Fibroblast of lung (primary cell): ENCODE data around the gene TRIB2. TPM values are rescaled to one million over a fixed set of nuclear protein-coding genes. Genes with fewer than 3 reads are reported as not detected.

ENCODE experiments used
- DNase-seq, 2 donors: peaks; one replicate each; pipeline versions ENCODE4 v3.0.0 to v3.0.0-alpha.2; 2010; ENCODE audit warnings: low read depth in 2 of 2
- H2AFZ ChIP-seq: 2 replicates; pipeline ENCODE4 v1.5.1; 2012; ENCODE audit warnings: low read length, control low read depth, inconsistent platforms
- H3K27ac ChIP-seq: 2 replicates; pipeline ENCODE4 v1.5.1; 2011; ENCODE audit warnings: low read length, control low read depth; ENCODE audit not compliant: insufficient read depth
- H3K27me3 ChIP-seq: 2 replicates; pipeline ENCODE4 v1.5.1; 2011; ENCODE audit warnings: mild to moderate bottlenecking, low read length; ENCODE audit not compliant: control insufficient read depth, insufficient read depth
- H3K36me3 ChIP-seq: 2 replicates; pipeline ENCODE4 v1.5.1; 2011; ENCODE audit warnings: low read length; ENCODE audit not compliant: control insufficient read depth, insufficient read depth
- H3K4me1 ChIP-seq: 2 replicates; pipeline ENCODE4 v1.5.1; 2011; ENCODE audit warnings: low read length; ENCODE audit not compliant: control insufficient read depth, insufficient read depth; ENCODE audit errors: extremely low read depth
- H3K4me2 ChIP-seq: 2 replicates; pipeline ENCODE4 v1.5.1; 2011; ENCODE audit warnings: low read length, control low read depth; ENCODE audit not compliant: insufficient read depth; ENCODE audit errors: extremely low read depth
- H3K4me3 ChIP-seq, 4 experiments: fragments of 200-600 bp in 1 of 4; sonication (generic) in 1 of 4; replicated peaks in 1 of 4; 2 replicates each; pipeline ENCODE4 v1.5.1; 2011 to 2016; ENCODE audit warnings: low read length in 4 of 4, low read depth in 3 of 4, mild to moderate bottlenecking in 3 of 4, control low read depth in 2 of 4, inconsistent platforms in 1 of 4, mixed read lengths in 1 of 4; ENCODE audit not compliant: insufficient read depth in 1 of 4; ENCODE audit errors: control extremely low read depth in 1 of 4
- H3K79me2 ChIP-seq: 2 replicates; pipeline ENCODE4 v1.5.1; 2012; ENCODE audit warnings: mild to moderate bottlenecking, low read length, inconsistent platforms; ENCODE audit not compliant: control insufficient read depth, insufficient read depth
- H3K9ac ChIP-seq: 2 replicates; pipeline ENCODE4 v1.5.1; 2011; ENCODE audit warnings: mild to moderate bottlenecking, low read length, control low read depth; ENCODE audit not compliant: insufficient read depth
- H3K9me3 ChIP-seq: 2 replicates; pipeline ENCODE4 v1.5.1; 2012; ENCODE audit warnings: low read depth, low read length; ENCODE audit not compliant: control insufficient read depth, insufficient read depth
- H4K20me1 ChIP-seq: 2 replicates; pipeline ENCODE4 v1.5.1; 2011; ENCODE audit warnings: low read length; ENCODE audit not compliant: control insufficient read depth, insufficient read depth; ENCODE audit errors: extremely low read depth
- EZH2 ChIP-seq: IDR thresholded peaks from 2 replicates; pipeline ENCODE4 v1.5.1; 2012; ENCODE audit warnings: low read length, control low read depth, mild to moderate bottlenecking; ENCODE audit errors: missing control alignments
- polyA plus RNA-seq, 2 donors: library from polyadenylated mRNA; depleted of rRNA in 1 of 2; stranded (reverse) in 1 of 2; unstranded in 1 of 2; fragments of >200 nt; gene quantifications; 2 replicates each; pipeline ENCODE4 v1.2.1, GENCODE V29; 2011 to 2012; ENCODE audit warnings: missing spikeins in 1 of 2
- total RNA-seq: library from RNA; depleted of rRNA; stranded (reverse); fragments of >200 nt; gene quantifications from 2 replicates; pipeline ENCODE4 v1.2.1, GENCODE V29; 2014
- TF ChIP-seq, protein P1 (sequence below), 2 donors: IDR thresholded peaks in 1 of 2; conservative IDR thresholded peaks in 1 of 2; 1 replicate in 1 of 2; 2 replicates in 1 of 2; pipeline ENCODE4 v1.5.1; 2011 to 2012; ENCODE audit warnings: low read length in 2 of 2, control low read depth in 1 of 2, inconsistent platforms in 1 of 2, low read depth in 1 of 2, mild to moderate bottlenecking in 1 of 2

The TRIB2 gene
- total and polyA plus RNA-seq, 2 donors (not counting 1 experiment from before 2014, with no cell fraction given), result 26.1 to 31.0 TPM

DNA sequence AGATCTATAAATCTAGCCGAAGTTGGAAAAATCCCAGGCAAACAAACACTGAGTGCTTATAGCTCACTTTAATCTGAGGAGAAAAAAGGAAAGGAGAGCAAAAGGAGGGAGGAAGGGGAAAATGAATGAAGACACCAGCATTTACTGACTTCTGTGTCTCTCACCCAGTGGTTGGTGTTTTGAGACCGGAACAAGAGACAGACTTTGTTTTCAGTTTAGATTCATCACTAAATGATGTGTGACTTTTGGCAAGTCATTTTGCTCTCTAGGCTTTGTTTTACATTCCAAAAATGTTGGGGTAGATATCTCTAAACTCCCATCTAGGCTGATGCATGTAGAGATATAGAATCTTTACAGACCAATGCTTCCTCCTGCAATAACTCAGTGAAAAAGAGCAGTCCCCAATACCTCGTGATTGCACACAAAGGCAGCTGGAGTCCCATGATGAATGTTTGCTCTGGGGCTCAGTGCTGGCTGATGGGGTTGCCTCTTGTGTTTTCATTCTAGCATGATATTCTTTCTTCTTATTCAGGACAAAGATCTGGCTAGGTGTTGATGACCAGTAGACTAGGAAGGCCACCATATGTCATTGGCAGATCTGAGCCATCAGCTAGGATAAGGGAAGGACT is 51.4 kb downstream of the TRIB2 start:
- Histone ChIP-seq H3K9me3 (no peaks in the 10 kb centered on the region), H3K4me2 (no peak overlapping the region), H2AFZ (no peak overlapping the region), H3K9ac (no peak overlapping the region), H3K79me2 (no peaks in the 10 kb centered on the region), H4K20me1 (no peaks in the 10 kb centered on the region), H3K27ac (no peak overlapping the region), H3K36me3 (no peaks in the 10 kb centered on the region), H3K4me1 (no peaks in the 10 kb centered on the region), H3K27me3 (no peaks in the 10 kb centered on the region), H3K4me3 (no peak overlapping the region)
- DNase-seq, result no peak
- TF ChIP-seq, protein P1, sequence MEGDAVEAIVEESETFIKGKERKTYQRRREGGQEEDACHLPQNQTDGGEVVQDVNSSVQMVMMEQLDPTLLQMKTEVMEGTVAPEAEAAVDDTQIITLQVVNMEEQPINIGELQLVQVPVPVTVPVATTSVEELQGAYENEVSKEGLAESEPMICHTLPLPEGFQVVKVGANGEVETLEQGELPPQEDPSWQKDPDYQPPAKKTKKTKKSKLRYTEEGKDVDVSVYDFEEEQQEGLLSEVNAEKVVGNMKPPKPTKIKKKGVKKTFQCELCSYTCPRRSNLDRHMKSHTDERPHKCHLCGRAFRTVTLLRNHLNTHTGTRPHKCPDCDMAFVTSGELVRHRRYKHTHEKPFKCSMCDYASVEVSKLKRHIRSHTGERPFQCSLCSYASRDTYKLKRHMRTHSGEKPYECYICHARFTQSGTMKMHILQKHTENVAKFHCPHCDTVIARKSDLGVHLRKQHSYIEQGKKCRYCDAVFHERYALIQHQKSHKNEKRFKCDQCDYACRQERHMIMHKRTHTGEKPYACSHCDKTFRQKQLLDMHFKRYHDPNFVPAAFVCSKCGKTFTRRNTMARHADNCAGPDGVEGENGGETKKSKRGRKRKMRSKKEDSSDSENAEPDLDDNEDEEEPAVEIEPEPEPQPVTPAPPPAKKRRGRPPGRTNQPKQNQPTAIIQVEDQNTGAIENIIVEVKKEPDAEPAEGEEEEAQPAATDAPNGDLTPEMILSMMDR (conservative IDR thresholded peaks at IDR 0.05 in 1 of 2, IDR thresholded peaks at IDR 0.05 in 1 of 2; ENCODE audit: low read depth in 1 of 2, low read length in 2 of 2), result no peak
- TF ChIP-seq EZH2, result no peak

DNA sequence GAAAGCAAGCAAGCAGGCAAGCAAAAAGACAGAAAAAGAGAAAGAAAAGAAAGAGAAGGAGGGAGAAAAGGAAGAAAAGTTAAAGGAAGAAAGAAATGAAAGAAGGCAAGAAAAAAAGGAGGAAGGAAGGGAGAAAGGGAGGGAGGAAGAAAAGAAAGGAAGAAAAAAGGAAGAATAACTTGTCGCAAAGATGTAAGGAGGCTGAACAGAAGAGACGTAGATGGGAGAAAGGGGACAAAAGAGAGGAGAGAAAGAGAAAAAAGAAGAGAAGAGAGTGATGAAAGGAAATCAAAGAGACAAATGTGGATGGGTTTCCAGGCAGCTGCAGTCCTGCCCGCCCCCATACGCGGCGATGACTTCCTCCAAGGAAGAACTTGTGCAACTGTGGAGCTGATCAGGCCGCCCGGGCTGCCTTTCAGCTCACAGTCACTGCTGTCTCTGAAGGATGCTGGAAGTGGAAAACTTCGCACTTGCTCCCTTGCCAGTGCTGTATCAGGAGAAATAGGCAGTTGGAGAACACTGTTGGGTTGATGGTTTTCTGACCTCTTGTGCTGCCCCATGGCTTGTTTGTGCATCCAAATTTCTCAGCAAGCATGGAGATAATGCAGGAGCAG is 52.9 kb downstream of the TRIB2 start:
- no peaks in the 10 kb centered on the region for H3K36me3 ChIP-seq
- TF ChIP-seq, protein P1 (conservative IDR thresholded peaks at IDR 0.05 in 1 of 2, IDR thresholded peaks at IDR 0.05 in 1 of 2; ENCODE audit: low read depth in 1 of 2, low read length in 2 of 2), result no peak
- TF ChIP-seq EZH2, result no peak
- no peak for DNase-seq
- no peak overlapping the region for H2AFZ ChIP-seq
- no peak overlapping the region for H3K4me2 ChIP-seq
- no peak overlapping the region for H3K9ac ChIP-seq
- no peaks in the 10 kb centered on the region for H4K20me1 ChIP-seq
- no peak overlapping the region for H3K27ac ChIP-seq
- no peaks in the 10 kb centered on the region for H3K27me3 ChIP-seq
- H3K4me3 ChIP-seq, result no peak overlapping the region
- no peaks in the 10 kb centered on the region for H3K79me2 ChIP-seq
- no peaks in the 10 kb centered on the region for H3K9me3 ChIP-seq
- no peaks in the 10 kb centered on the region for H3K4me1 ChIP-seq

DNA sequence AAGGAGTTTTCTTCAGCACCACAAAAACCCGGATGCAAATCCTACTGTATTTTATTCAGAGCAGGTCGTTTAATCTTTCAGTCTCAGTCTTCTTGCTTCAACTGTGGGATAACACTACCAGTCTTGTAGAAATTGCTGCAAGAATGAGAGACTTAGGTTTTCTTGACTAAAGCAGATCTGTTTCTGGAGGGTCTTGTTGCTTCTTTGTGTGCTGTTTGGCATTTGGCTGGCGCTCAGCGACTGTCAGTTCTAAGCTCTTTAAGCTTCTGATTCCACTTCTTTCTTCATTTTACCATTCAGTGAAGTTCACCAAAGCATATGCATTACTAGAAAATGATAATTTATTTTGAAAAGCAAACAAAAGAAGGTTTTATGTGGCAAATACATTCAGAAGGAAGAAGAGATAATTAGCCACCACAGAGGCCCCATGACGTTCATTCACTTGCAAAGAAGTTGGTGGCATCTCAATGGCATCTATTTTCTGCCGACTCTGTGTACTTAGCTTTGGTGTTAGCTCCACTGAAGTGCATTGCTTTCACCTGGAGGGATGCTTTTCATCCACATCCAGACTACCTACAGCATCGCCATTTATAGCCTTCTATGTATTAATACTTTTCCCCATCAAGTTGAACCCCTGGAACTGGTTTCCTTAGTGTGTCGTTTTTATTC is 53.7 kb downstream of the TRIB2 start:
- Histone ChIP-seq H3K27me3 (no peaks in the 10 kb centered on the region), H3K4me1 (no peaks in the 10 kb centered on the region), H3K79me2 (no peaks in the 10 kb centered on the region), H3K27ac (no peak overlapping the region), H4K20me1 (no peaks in the 10 kb centered on the region), H3K36me3 (no peaks in the 10 kb centered on the region), H3K4me2 (no peak overlapping the region), H3K4me3 (no peak overlapping the region), H3K9ac (no peak overlapping the region), H2AFZ (no peak overlapping the region), H3K9me3 (no peaks in the 10 kb centered on the region)
- TF ChIP-seq, protein P1 (conservative IDR thresholded peaks at IDR 0.05 in 1 of 2, IDR thresholded peaks at IDR 0.05 in 1 of 2; ENCODE audit: low read depth in 1 of 2, low read length in 2 of 2), result no peak
- TF ChIP-seq EZH2, result no peak
- no peak for DNase-seq
